Skin of body (tissue), 2 donors: ENCODE data around the gene MRM3. TPM values are rescaled to one million over a fixed set of nuclear protein-coding genes. Genes with fewer than 3 reads are reported as not detected.
A peak's percentile ranks its signal among the peaks of the same experiment; 100 is the strongest.
"Not testable (repeated sequence)": the region's sequence is repeated elsewhere in the genome, so short reads cannot be mapped to it uniquely, and the experiment has no call there.

Source experiments
- DNase-seq: peaks from one replicate; lab custom pipeline; 2025; lab: John Stamatoyannopoulos, UW
- total RNA-seq: library from RNA; depleted of rRNA; stranded (reverse); fragments of >200 nt; gene quantifications from one replicate; pipeline ENCODE4 v1.2.3, GENCODE V29; 2014

Gene MRM3, protein sequence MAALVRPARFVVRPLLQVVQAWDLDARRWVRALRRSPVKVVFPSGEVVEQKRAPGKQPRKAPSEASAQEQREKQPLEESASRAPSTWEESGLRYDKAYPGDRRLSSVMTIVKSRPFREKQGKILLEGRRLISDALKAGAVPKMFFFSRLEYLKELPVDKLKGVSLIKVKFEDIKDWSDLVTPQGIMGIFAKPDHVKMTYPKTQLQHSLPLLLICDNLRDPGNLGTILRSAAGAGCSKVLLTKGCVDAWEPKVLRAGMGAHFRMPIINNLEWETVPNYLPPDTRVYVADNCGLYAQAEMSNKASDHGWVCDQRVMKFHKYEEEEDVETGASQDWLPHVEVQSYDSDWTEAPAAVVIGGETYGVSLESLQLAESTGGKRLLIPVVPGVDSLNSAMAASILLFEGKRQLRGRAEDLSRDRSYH
- 15.4 TPM for total RNA-seq

DNA sequence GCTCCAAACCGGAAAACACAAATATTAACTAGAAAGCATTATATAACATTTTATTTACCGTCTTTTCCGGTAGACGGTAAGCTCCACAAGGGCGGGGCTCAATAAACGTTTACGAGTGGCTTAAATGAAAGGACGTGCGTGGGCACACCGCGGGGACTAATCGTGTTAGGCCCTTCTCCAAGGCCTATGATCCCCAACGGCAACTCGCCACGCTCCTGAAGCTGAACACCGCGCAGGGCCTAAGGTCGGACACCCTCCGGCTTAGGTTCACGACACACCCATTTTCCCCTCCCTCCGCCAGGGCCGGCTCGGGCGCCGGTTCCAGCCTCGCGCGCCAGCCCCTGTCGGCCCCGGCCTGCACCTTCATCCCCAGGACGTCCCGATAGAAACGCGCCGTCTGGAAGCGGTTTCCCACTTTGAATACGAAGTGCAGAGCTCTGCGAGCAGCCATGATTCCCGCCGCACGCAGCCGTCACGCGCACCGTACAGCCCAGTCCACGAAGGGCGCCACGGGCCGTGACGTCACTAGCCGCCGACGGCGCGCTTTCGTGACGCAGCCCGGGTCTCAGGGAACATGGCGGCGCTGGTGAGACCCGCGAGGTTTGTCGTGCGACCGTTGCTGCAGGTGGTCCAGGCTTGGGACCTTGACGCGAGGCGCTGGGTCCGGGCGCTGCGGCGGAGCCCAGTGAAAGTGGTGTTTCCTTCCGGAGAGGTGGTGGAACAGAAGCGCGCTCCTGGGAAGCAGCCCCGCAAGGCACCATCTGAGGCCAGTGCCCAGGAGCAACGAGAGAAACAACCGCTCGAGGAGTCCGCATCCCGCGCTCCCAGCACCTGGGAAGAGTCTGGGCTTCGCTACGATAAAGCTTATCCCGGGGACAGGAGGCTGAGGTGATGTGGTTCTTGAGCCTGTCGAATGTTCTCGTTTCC lies at the start of gene MRM3, which contains the start of gene GLOD4:
Gene MRM3 (plus strand): TSS at position 549 of the 927 bp plus-strand sequence. CDS start 26 bp downstream, at position 575.
Gene GLOD4 (minus strand): TSS at position 476 of the 927 bp plus-strand sequence. CDS start 25 bp downstream, at position 451.
- DNase-seq: peak; percentile 92

DNA sequence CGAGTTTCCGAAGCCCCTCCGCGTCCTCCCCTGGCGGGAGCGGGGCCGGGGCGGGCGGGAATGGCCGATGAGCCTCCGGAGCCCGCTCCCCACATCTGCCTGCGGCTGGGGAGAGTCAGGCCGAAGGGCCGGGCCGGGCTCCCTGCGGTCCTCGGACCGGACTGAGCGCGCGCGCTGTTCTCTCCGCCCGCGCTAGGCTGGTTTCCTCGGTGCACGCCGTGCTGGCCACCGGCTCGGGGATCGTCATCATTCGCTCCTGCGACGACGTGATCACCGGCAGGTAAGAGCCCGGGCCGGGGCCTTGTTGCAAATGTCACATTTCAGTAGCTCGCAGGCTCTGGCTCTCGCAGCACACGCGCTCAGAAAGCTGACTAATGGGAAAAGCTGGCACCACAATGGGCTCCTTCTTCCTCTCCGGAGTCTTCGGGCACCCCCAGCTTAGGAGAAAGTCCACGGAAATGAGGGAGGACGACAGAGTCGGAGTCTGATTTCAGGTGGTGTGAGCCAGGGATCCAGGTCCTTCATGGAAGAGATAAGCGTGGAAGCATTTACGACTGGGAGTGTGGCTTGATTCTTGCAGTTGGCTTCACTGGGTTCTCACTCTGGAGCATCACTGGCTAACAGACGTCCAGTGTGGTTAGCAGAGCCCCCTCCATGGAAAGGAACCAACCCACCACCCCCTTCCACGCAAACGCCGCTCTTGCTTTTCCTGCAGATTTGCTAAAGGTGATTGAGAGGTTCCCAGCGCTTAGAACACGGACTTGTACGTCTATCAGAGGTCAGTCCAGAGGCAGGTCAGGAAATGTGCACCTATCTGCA lies 49.0 kb upstream of the MRM3 start:
- DNase-seq: no peak

GRCh38 chr17:733743-734142 lies 48.4 kb upstream of the MRM3 start:
- no peak for DNase-seq

- DNase-seq: no peak
Measured at GRCh38 chr17:737561-738113, 44.5 kb upstream of the MRM3 start.

DNA sequence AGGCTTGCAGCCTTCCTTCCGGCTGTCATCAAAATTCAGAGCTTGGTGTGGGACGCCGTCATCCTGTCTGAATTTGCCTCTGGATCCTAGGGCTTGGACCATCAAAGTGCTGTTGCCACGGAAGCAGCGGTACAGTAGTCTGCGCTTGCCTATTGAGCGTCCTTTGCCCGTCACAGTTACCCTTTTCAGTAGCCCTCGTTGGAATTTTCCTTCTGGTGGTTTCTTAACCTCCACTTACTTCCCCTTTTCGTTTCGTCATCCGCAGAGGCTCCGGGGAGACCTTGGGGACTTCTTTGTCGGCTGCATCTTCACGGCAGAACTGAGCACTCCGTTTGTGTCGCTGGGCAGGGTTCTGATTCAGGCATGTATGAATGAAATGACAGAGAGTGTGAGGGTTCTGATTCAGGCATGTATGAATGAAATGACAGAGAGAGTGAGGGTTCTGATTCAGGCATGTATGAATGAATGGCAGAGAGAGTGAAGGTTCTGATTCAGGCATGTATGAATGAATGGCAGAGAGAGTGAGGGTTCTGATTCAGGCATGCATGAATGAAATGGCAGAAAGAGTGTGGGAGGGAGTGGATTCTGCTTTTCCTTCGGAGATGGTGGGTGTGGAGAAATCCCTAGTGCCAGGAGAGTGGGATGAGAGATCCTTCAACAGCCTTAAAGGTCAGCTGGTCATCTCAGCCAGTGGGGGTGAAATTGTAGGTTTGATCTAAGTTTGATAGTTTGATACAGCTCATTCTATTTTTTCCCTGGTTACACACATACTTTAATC lies 41.7 kb upstream of the MRM3 start:
- no peak for DNase-seq

GRCh38 chr17:742147-742793 lies 39.9 kb upstream of the MRM3 start:
- no peak for DNase-seq

DNA sequence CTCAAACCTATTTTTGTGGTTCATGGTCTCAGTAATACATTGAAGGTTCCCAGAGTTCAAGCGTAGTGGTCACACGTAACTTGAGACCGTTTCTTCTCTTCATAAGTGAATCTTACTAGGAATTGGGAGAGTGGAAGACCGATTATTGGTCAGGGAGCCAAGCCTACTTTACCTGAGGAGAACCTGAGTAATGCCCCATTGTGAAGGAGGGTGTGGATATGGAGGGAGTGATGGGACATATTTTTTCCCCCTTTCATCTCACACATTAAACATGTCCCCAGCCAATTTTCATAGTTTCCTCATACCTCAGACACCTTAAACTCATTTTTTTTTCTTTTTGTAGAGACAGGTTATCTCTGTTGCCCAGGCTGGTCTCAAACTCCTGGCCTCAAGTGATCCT lies 39.0 kb upstream of the MRM3 start:
- DNase-seq: no peak

GRCh38 chr17:744937-745336 lies 37.2 kb upstream of the MRM3 start:
- no peak for DNase-seq

GRCh38 chr17:745406-745805 lies 36.7 kb upstream of the MRM3 start:
- DNase-seq: no peak

DNA sequence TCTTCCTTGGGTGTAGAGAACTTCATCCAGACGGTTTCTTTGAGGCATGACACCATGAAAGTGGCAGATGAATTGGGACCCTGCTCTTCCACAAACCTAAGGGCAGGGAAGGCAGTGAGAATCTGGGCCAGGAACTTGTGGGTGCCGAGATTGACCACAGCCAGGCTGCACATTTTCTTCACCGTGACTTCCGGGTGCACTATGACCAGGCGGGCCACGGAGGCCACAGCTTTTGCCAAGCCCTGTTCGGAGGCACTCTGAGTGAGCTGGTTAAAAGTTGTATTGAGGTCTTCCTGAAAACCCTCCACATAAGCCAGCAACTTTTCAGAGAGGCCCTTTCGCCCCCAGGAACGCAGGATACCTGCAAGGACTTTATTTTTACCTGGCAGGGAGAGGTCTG lies 36.0 kb upstream of the MRM3 start:
- DNase-seq: no peak

GRCh38 chr17:746783-747629 lies 35.1 kb upstream of the MRM3 start:
- no peak for DNase-seq

DNA sequence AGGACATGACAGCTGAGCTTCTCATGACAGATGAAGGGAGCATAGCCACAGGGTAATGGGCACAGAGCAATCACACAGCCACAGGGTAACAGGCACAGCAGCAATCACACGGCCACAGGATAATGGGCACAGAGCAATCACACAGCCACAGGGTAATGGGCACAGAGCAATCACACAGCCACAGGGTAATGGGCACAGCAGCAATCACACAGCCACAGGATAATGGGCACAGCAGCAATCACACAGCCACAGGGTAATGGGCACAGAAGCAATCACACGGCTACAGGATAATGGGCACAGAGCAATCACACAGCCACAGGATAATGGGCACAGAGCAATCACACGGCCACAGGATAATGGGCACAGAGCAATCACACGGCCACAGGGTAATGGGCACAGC lies 33.5 kb upstream of the MRM3 start:
- not testable (repeated sequence) for DNase-seq

DNA sequence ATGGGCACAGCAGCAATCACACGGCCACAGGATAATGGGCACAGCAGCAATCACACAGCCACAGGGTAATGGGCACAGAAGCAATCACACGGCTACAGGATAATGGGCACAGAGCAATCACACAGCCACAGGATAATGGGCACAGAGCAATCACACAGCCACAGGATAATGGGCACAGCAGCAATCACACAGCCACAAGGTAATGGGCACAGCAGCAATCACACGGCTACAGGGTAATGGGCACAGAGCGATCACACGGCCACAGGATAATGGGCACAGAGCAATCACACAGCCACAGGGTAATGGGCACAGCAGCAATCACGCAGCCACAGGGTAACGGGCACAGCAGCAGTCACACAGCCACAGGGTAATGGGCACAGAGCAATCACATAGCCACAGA lies 32.8 kb upstream of the MRM3 start:
- not testable (repeated sequence) for DNase-seq

DNA sequence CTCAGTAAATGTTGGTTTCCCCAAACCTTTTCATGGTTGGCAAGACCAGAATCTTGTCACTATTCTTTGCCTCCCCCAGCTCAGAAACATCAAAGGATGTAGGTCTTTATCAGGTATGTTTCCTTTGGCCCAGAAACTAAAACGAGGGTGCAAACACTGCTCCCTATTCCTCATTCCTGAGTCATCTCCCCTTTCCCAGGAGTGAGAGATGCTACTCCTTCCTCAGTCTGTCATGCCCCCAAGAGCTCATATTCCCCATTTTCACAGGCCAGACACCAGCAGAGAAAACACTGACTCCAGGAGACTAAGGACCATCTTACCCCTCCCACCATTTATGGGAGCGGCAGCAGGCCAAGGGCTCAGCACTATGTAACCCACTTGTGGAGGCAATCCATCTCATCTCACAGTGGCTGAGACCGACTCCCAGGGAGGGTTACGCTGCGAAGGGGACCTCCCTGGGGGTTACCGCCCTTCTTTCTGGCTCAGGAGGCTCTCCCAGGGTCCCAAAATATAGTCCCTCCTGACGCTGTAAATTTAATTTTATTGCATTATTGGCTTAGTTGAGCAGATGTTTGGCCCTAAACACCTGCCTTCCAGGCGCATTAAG lies 31.6 kb upstream of the MRM3 start:
- DNase-seq: no peak

GRCh38 chr17:751269-752001 lies 30.7 kb upstream of the MRM3 start:
- DNase-seq: no peak

DNA sequence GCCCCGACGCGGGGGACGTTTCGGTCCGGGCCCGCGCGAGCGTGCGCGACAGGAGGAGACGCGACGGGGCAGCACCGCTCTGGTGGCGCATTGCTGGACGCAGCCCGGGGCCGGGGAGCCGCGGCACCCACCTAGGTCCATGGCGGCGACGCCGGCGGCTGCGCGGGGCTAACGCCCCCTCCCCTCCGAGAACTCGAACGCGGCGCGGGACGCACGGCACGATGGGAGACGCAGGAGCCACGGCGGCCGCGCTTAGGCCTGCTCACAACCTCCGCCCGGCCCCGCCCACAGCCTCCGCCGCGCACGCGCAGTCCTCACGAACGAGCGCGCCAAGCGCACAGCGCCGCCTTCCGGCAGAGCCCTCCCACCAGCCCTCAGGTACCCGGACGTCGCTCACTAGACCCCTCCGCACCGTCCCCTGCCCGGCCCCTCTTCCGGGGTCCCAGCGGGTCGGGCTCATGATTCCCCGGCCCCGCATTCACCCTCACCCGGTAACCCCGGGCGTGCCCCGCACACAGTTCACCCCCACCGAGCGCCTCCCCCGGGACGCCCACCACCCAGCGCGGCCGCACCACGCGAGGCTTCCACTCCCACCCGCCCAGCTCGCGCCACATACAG lies 30.0 kb upstream of the MRM3 start, which contains the start of gene GEMIN4:
Gene GEMIN4 (minus strand): TSS at position 263 of the 618 bp plus-strand sequence. CDS start 122 bp downstream, at position 141.
- peak; percentile 90 for DNase-seq
